Activated gamma-delta T cell treated with Interleukin-2 at 50 U/mL for 16 hours (primary cell): ENCODE results near the gene ZCCHC9.

Experiments
- DNase-seq: peaks from one replicate; pipeline ENCODE4 v3.0.0-alpha.2; 2020

The ZCCHC9 gene

DNA sequence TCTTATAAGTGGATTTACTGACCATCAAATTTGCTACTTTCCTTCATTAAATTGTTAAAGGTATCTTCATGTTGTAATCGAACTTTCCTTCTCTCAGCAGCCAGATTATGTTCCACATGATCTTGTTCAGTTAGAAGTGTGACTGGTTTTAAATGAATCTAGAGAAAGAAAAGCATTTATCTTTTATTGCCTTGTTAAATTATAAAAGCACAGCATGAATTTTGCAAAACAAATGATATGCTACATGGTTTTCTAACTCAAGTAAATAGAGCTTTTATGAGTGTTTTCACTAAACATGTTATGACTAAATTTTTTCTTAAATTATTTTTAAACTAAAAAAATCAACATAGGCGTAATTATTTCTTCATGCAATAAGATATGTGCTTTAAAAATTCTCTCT, 58.5 kb downstream of the ZCCHC9 start:
- DNase-seq = no peak

DNA sequence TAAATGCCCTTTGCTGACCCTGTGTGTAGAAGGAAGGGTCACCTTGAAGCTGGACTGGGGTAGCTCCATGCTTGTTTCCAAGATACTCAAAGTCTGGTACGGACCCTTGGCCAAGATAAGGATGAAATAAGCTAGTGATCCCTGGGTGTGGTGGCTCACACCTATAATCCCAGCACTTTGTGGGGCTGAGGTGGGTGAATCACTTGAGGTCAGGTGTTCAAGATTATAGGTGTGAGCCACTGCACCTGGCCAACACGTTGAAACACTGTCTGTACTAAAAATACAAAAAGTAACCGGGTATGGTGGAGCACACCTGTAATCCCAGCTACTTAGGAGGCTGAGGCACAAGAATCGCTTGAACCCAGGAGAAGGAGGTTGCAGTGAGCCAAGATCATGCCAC, 59.3 kb downstream of the ZCCHC9 start:
- no peak for DNase-seq

DNA sequence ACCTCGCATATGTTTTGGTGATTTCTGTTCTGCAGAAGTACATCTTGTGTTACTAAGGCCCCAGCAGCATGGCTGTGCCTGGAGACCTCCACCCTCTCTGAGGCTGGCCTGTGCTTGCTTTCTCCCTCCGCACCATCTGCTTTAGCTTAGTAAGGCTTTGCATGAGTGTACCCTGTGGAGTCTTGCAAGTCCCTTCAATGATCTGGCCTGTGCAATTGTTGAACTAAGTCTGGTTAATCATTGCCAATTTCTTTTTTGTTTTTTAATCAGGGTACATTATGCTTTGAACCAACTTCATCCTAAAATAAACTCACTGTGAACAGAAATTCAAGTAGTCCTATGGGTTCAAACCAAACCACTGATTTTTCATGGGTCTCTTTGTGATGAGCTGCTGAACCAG, 60.2 kb downstream of the ZCCHC9 start:
- no peak for DNase-seq
